ENCODE results near the gene VGLL4. TPM values are rescaled to one million over a fixed set of nuclear protein-coding genes. Genes with fewer than 3 reads are reported as not detected.
"Not testable (repeated sequence)": the region's sequence is repeated elsewhere in the genome, so short reads cannot be mapped to it uniquely, and the experiment has no call there.

The VGLL4 gene
- total RNA-seq, 3 donors from 2014 or later, result 26.0 to 30.0 (median 28.5) TPM

DNA sequence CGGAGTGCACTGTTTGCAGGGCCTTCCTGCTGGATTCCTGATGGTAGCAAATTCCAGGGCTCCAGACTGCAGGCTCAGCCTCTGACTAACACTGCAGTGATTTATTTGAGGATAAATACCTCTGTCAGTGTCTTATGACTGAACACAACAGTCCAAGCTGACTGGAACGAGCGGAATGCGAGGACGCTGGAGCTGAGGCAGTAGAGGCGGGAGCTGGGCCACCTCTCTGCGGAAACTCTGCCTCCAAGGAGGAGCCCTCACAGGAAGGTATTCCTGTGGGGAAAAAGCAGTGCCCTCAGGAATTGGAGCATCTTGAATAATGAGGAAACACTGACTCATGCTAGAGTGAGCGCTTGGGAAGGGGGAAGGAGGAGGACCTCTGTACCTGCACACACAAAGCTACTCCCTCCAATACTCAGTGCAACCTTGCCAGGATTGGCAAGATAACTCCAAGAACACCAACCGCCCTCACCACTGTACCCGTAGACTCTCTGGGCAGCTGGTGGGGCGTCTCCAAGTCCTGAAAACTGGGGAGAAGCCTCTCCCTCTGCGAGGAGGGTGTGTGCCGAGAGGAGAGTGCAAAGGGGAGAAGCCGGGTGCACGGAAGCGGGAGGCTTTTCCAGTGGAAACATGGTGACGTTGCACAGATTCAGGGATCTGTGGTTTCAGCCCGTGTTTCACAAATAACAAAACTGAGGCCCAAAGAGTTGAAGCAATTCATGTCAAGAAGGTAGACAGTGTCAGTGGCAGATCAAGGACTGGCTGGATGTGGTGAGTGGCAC, 43.0 kb downstream of the VGLL4 start:
- H3K27me3 Mint-ChIP-seq (ENCODE audit: low read depth), result no peaks in the 10 kb centered on the region
- H3K36me3 Mint-ChIP-seq (ENCODE audit: insufficient read depth), result peaks cover 45% of the 10 kb centered on the region
- no peak overlapping the region for H3K4me3 Mint-ChIP-seq
- H3K4me1 Mint-ChIP-seq (ENCODE audit: low read depth), result peaks cover 8% of the 10 kb centered on the region
- H3K9me3 Mint-ChIP-seq, result peaks cover 3% of the 10 kb centered on the region
- DNase-seq (no peak), ATAC-seq (no peak)

DNA sequence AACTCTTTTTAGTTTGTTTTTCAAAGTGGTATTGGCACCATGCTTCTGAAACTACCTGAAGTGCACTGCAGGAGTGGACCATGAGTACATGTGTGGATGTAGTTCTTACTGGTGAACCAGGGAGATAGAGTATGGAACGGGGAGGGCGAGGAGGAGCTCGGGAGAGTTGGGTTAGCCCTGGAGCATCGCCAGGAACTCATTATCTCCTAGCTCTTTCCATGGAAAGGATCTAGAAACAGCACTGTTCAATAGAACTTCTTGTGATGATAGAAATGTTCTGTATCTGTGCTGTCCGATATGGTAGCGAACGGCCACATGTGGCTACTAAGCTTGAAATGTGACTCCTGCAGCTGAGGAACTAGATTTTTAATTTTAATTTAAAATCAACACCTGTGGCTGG, 47.3 kb downstream of the VGLL4 start:
- Mint-ChIP-seq H3K27me3 (ENCODE audit: low read depth) (no peaks in the 10 kb centered on the region), H3K9me3 (peaks cover 3% of the 10 kb centered on the region), H3K36me3 (ENCODE audit: insufficient read depth) (peaks cover 51% of the 10 kb centered on the region), H3K4me1 (ENCODE audit: low read depth) (peaks cover 15% of the 10 kb centered on the region), H3K4me3 (no peak overlapping the region)
- ATAC-seq (no peak), DNase-seq (no peak)

DNA sequence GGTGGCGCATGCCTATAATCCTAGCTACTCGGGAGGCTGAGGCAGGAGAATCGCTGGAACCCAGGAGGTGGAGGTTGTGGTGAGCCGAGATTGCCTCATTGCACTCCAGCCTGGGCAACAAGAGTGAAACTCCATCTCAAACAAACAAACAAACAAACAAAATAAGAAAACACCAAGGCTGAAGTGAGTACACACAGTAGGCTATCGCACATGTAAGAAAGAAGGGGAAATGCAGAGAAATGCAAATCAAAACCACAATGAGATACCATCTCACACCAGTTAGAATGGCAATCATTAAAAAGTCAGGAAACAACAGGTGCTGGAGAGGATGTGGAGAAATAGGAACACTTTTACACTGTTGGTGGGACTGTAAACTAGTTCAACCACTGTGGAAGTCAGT, 48.7 kb downstream of the VGLL4 start:
- peaks cover 46% of the 10 kb centered on the region for H3K36me3 Mint-ChIP-seq (ENCODE audit: insufficient read depth)
- H3K4me3 Mint-ChIP-seq; ATAC-seq; H3K27me3 Mint-ChIP-seq (ENCODE audit: low read depth); H3K9me3 Mint-ChIP-seq; DNase-seq: not testable (repeated sequence)
- H3K4me1 Mint-ChIP-seq (ENCODE audit: low read depth), result peaks cover 20% of the 10 kb centered on the region

DNA sequence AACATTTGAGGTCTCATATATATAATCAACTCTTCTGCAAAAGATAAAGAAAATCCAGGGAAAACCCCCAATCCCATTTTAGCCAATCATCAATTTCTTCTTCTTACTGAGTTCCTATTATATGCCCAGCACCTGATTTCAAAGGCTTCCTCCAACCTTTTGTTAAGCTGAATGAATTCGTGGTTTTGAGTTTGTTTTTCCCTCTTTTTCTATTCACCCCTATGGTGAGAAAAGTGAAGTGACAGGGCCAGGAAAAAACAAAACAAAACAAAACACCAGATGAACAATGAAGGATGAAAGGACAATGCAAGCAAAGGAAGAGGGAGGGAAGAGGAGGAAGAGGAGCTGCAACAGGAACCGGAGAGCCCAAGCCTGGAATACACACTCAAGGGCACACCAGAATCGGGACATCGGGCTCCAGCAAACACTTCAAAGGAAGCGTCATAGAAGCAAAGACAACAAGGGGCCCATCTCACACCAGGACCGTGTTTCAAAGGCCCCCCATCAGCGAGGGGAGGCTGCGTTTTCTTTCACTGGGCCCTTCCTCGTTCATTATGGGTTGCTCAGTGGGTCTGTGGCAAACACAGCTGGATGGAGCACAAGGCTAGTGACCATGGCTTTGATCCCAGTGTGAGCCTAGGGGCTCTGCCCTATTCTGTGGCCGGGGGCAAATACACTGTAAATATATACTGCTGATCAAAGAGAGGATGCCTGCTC, 50.2 kb downstream of the VGLL4 start:
- no peak for DNase-seq
- Mint-ChIP-seq H3K4me1 (ENCODE audit: low read depth) (peaks cover 27% of the 10 kb centered on the region), H3K9me3 (peaks cover 3% of the 10 kb centered on the region), H3K36me3 (ENCODE audit: insufficient read depth) (peaks cover 43% of the 10 kb centered on the region), H3K4me3 (no peak overlapping the region), H3K27me3 (ENCODE audit: low read depth) (no peaks in the 10 kb centered on the region)
- no peak for ATAC-seq

DNA sequence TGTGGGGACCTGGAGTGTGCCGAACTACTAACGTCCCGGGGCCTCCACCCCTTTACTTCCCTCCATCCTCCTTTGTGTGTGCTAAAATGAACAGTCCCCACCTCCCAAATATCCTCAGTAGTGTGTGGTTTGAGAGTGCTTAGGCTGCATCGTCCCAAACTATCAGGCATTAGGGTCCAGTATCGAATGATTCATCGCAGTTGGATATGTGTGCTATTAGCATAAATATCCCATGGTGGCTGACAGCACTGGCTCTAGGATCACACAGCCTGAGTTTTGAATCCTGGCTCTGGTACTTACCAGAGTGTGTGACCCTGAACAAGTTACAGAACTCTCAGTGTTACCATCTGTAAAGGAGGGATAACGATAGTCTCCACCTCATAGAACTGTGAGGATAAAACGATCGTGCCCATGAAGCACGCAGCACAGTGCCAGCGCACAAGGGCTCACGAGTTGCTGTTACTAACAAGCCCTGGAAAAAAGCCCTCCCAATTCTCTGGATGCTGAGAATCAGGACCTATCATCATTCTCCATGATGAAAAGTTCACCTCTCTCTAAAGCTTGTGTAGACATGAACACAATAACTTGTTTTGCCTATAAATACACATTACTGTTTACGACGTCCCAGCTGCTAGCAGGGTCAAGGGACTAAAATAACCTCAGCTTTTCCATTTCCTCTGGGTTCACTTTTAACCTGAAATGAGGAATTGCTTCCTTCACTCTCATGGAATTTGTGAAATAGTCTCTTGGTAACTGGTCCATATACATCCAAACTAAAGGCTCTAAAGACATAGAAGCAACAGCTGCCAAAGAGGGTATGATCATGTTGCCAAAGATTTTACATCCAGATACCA, 51.0 kb downstream of the VGLL4 start:
- Mint-ChIP-seq H3K4me3 (no peak overlapping the region), H3K27me3 (ENCODE audit: low read depth) (no peaks in the 10 kb centered on the region), H3K36me3 (ENCODE audit: insufficient read depth) (peaks cover 42% of the 10 kb centered on the region), H3K9me3 (peaks cover 3% of the 10 kb centered on the region), H3K4me1 (ENCODE audit: low read depth) (peaks cover 33% of the 10 kb centered on the region)
- DNase-seq (no peak), ATAC-seq (no peak)

DNA sequence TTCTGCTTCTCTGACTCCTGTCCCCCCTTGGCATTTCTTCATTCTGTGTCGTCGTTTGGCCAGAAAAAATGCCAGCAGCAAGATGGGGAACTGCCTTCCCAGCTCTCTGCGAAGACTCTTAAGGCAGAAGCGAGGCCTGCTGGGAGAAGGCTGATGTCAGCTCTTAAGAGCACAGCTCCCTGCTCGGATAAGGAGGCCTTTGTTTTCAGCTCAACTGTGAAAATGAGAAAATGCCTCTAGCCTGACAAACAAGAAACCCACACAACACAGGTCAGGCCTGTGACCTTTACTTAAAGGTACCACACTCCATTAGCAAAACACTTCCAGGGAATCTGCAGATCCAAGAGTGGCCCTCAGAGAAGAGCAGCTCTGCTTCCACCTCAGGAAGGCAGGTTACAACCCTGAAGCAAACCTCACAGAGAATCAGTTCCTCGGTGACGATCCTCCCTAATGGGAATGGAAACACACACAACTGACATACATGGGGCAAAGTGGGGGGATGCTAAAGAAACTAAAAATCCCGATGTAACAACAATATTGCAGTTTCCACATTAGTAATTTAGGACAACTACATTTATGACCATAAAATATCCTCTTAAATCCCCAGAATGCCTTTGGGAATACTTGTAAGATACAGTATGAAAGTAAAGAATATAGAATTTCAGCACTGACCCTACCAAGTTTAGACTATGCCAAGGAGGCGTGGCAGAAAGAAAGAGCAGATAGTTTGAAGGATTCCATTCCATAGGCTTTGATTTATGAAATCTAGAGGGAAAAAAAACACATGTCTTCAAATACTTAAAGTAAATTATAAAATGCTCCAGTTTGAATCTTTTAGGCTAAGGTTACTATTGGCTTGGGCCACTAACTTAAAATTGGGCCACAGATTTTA, 52.1 kb downstream of the VGLL4 start:
- peaks cover 36% of the 10 kb centered on the region for H3K4me1 Mint-ChIP-seq (ENCODE audit: low read depth)
- ATAC-seq, result no peak
- H3K4me3 Mint-ChIP-seq, result no peak overlapping the region

DNA sequence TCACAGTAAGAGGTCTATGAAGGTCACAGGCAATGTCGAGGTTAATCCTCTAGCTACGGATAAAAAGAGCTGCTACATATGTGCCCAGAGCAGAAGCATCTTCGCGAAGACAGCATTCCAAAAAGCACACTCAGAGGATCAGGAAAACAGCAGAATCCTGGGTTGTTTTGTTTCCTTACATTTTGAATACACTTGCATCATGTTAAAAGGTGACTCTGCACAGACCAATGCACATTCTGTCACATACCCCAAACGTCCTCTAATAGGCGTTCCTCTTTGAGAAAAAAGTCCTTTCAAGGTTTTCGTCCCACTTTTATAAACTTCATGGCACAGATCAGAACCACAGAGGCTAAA, 52.7 kb downstream of the VGLL4 start:
- Mint-ChIP-seq H3K4me3 (no peak overlapping the region), H3K36me3 (ENCODE audit: insufficient read depth) (peaks cover 31% of the 10 kb centered on the region), H3K27me3 (ENCODE audit: low read depth) (no peaks in the 10 kb centered on the region), H3K9me3 (no peaks in the 10 kb centered on the region), H3K4me1 (ENCODE audit: low read depth) (peaks cover 36% of the 10 kb centered on the region)
- DNase-seq (no peak), ATAC-seq (no peak)

More for the DNA sequence above, 52.1 kb downstream of the VGLL4 start:
- Mint-ChIP-seq H3K27me3 (ENCODE audit: low read depth) (no peaks in the 10 kb centered on the region), H3K36me3 (ENCODE audit: insufficient read depth) (peaks cover 35% of the 10 kb centered on the region), H3K9me3 (no peaks in the 10 kb centered on the region)
- DNase-seq, result no peak

DNA sequence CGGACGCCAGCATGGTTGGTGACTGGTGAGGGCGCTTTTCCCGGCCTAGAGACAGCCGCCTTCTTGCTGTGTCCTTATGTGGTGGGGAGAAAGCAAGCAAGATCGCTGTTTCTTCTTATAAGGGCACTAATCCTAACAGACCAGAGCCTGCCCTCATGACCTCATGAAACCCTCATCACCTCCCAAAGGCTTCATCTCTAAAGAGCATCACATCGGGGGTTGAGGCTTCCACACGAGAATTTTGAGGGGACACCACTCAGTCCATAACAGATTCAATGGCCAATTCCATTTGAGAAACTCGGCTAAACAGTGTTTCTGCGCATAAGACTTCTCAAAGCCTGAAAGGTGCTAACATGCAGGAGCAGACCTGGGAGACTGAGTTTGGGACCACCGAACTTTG, 54.0 kb downstream of the VGLL4 start:
- no peak for ATAC-seq
- Mint-ChIP-seq H3K27me3 (ENCODE audit: low read depth) (no peaks in the 10 kb centered on the region), H3K9me3 (no peaks in the 10 kb centered on the region), H3K36me3 (ENCODE audit: insufficient read depth) (peaks cover 31% of the 10 kb centered on the region), H3K4me1 (ENCODE audit: low read depth) (peaks cover 43% of the 10 kb centered on the region), H3K4me3 (no peak overlapping the region)
- no peak for DNase-seq

DNA sequence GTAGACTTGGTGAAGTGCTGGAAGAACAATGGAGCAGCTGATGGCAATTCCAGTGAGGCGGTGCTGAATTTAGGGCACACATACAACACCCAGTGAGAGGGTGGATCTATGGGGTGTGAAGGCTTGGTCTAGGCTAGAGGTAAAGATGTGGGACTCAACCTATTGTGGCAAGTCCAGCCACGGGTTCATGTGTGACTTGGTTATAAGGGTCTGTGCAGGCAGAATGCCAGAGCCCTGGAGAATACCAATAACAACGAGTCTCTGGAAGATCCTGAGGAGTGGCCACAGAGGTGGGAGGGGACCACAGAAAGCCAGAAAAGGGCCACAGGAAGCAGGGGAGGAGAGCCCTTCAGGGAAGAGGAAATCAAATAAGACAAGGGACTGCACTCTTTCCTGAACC, 55.0 kb downstream of the VGLL4 start:
- Mint-ChIP-seq H3K36me3 (ENCODE audit: insufficient read depth) (peaks cover 29% of the 10 kb centered on the region), H3K9me3 (no peaks in the 10 kb centered on the region), H3K27me3 (ENCODE audit: low read depth) (no peaks in the 10 kb centered on the region), H3K4me1 (ENCODE audit: low read depth) (peaks cover 47% of the 10 kb centered on the region), H3K4me3 (no peak overlapping the region)
- DNase-seq (no peak), ATAC-seq (no peak)

DNA sequence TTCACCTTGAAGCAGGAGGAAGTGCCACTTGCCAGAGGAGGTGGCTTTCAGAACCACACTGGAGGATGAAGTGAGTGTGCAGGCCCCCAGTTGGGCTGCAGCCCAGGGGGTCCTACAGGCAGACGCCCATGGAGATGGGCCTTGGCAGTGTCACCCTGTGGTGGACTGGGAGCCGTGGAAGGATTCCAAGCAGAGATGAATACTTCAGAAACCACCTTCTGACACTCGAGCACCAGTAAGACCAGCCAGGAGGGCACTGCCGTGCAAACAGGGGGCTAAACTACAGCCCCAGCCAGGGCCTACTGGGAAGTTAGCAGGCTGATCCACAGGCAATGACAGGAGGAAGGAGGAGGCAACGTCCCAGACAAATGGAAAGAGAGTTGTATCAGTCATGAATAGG, 55.4 kb downstream of the VGLL4 start:
- Mint-ChIP-seq H3K9me3 (no peaks in the 10 kb centered on the region), H3K4me3 (no peak overlapping the region), H3K27me3 (ENCODE audit: low read depth) (no peaks in the 10 kb centered on the region), H3K36me3 (ENCODE audit: insufficient read depth) (peaks cover 27% of the 10 kb centered on the region), H3K4me1 (ENCODE audit: low read depth) (peaks cover 49% of the 10 kb centered on the region)
- ATAC-seq, result no peak
- no peak for DNase-seq

DNA sequence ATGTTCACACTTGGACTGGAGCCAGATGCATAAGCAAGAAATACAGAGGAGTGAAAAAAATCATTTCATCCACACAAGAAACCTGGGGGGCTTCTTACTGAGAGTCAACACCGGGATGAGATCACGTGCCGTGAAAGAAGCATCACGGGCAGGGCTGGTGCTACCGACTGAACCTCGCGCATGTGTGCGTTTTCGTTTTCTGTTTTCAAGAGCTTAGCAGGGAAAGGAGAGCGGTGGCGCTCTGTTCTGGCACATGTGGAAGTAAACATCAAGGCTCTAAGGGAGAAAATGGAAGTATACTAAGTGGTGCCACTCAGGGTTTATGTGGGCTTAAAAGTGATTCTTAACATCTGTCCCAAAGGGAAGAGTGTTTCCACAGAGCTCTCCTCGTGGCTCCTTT, 55.9 kb downstream of the VGLL4 start:
- Mint-ChIP-seq H3K27me3 (ENCODE audit: low read depth) (no peaks in the 10 kb centered on the region), H3K4me3 (no peak overlapping the region), H3K36me3 (ENCODE audit: insufficient read depth) (peaks cover 23% of the 10 kb centered on the region), H3K9me3 (no peaks in the 10 kb centered on the region), H3K4me1 (ENCODE audit: low read depth) (peaks cover 50% of the 10 kb centered on the region)
- DNase-seq, result no peak
- no peak for ATAC-seq

DNA sequence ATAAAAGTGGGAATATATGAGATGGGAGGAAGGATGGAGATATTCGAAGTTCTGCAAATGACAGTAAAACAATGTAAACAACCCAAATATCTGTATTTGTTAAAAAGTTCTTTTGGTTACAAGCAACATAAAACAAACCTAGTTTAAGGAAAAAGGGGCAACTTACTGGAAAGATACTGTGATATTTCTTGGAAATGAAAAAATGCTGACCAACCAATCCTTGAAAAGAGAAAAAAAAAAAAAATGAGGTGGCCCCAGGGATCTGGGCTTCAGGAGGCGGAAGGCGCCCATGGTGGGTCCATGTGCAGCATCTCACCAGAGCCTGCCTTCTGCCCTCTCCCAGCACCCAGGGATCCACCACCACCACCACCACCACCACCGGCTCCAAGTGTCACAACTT, 59.1 kb downstream of the VGLL4 start:
- no peaks in the 10 kb centered on the region for H3K27me3 Mint-ChIP-seq (ENCODE audit: low read depth)
- ATAC-seq (no peak), DNase-seq (no peak)
- H3K36me3 Mint-ChIP-seq (ENCODE audit: insufficient read depth), result peaks cover 21% of the 10 kb centered on the region
- H3K9me3 Mint-ChIP-seq, result no peaks in the 10 kb centered on the region
- H3K4me1 Mint-ChIP-seq (ENCODE audit: low read depth), result peaks cover 55% of the 10 kb centered on the region
- H3K4me3 Mint-ChIP-seq, result no peak overlapping the region

DNA sequence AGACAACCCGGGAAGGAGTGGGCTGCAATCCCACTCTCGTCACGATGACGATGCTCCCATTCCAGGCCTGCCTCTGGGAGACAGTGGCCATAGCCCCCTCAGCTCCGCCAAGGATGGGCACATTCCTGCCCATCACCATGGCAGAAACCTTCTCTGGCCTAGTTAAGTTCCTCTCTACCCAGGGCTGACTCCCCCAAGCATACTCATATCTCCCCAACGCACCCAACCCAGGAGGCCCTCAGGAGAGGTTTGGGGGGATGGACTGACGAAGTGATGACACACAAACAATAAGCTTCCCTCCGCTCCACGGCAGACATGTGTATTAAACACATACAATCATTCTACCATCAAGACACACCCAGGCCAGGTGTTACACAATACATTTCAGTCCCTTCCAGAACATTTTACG, 60.1 kb downstream of the VGLL4 start:
- no peak for DNase-seq
- H3K36me3 Mint-ChIP-seq (ENCODE audit: insufficient read depth), result peaks cover 19% of the 10 kb centered on the region
- H3K4me3 Mint-ChIP-seq, result no peak overlapping the region
- peaks cover 49% of the 10 kb centered on the region for H3K4me1 Mint-ChIP-seq (ENCODE audit: low read depth)
- H3K27me3 Mint-ChIP-seq (ENCODE audit: low read depth), result no peaks in the 10 kb centered on the region
- H3K9me3 Mint-ChIP-seq, result no peaks in the 10 kb centered on the region
- ATAC-seq, result no peak

DNA sequence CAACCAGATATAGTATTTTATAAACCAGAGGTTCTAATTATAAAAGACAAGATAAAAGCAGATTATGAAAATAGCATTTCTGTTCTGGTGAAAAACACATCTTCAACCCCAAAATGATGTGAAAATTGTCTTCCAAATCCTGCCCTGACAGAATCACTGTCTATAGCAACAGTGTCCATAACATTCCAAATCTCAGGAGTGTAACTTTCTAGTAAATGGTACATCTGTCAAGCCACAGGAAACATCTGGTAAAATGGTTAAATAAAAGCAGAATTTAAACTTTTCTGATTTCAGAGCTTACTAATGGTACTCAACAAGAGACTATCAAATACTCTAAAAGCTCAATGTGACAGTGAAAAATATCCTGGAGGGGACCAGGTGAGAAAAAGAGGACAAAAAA, 60.5 kb downstream of the VGLL4 start:
- DNase-seq, result no peak
- ATAC-seq, result no peak
- H3K9me3 Mint-ChIP-seq, result no peaks in the 10 kb centered on the region
- peaks cover 17% of the 10 kb centered on the region for H3K36me3 Mint-ChIP-seq (ENCODE audit: insufficient read depth)
- H3K4me3 Mint-ChIP-seq, result no peak overlapping the region
- no peaks in the 10 kb centered on the region for H3K27me3 Mint-ChIP-seq (ENCODE audit: low read depth)
- H3K4me1 Mint-ChIP-seq (ENCODE audit: low read depth), result peaks cover 48% of the 10 kb centered on the region

All from activated T-cell treated with anti-CD3 and anti-CD28 coated beads, Interleukin-2, amount 50 U/mL, for 4 hours (primary cell).